ENCODE data around the gene NUP37. TPM values are rescaled to one million over a fixed set of nuclear protein-coding genes. Genes with fewer than 3 reads are reported as not detected.

NUP37 gene
- total and polyA plus RNA-seq, 8 donors, result 7.8 to 76.4 (median 15.6) TPM

DNA sequence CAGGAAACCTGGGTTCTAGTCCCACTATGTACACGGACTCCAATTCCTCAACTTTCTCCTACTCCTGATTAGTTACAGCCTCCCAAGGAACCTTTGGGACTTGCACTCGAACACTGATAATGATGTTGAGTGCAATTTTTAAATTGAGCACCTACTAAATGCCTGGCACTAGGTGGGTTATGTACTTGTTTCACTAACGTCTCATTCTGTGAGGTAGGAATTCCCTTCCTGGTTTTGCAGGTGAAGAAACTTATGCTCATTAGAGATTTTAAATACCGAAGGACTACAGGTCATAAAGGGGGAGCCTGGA is 605 bp upstream of the NUP37 start:
- Histone ChIP-seq H3K27ac (peak overlapping the region in 4 of 5 donors; percentile 79 to 90 (median 88)), H3K4me1 (peaks cover 16 to 29% (median 18%) of the 10 kb centered on the region in 4 donors), H3K27me3 (no peaks in the 10 kb centered on the region), H3K36me3 (peaks cover 5 to 28% (median 23%) of the 10 kb centered on the region in 4 donors), H3K4me3 (peak overlapping the region; percentile 67 to 78 (median 75)), H3K9me3 (no peaks in the 10 kb centered on the region)
- intact Hi-C loops (cut with DNase I; ENCODE audit: low total_unique reads), result no loop called here
- TF ChIP-seq POLR2AphosphoS5 (IDR thresholded peaks at IDR 0.05) (no peak), POLR2A (IDR thresholded peaks at IDR 0.05) (no peak), EP300 (IDR thresholded peaks at IDR 0.05) (no peak)
- TF ChIP-seq, protein P1, sequence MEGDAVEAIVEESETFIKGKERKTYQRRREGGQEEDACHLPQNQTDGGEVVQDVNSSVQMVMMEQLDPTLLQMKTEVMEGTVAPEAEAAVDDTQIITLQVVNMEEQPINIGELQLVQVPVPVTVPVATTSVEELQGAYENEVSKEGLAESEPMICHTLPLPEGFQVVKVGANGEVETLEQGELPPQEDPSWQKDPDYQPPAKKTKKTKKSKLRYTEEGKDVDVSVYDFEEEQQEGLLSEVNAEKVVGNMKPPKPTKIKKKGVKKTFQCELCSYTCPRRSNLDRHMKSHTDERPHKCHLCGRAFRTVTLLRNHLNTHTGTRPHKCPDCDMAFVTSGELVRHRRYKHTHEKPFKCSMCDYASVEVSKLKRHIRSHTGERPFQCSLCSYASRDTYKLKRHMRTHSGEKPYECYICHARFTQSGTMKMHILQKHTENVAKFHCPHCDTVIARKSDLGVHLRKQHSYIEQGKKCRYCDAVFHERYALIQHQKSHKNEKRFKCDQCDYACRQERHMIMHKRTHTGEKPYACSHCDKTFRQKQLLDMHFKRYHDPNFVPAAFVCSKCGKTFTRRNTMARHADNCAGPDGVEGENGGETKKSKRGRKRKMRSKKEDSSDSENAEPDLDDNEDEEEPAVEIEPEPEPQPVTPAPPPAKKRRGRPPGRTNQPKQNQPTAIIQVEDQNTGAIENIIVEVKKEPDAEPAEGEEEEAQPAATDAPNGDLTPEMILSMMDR (IDR thresholded peaks at IDR 0.05), result no peak
- 2 to 7% (median 3%) methylated on average over 4 of the region's 4 CpGs for WGBS, 5 donors
- peak in 1 of 2 donors; percentile 12 for DNase-seq

DNA sequence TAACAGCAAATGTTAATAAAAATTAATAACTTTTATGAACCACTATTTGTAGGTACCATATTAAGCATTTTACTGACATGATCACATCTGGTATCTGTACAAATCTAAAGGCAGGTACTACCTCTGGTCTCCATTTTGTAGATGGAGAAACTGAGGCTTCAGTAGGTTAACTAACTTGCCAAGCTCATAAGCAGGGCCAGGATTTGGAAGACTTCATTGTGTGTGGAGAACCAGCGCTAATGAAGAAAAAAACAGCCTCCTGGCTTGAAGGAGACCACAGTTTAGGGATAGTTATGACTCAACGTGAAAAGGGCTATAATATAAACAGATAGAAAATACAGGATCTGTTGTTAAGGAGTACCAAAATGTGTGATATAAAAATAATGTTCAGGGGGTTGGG is 1.0 kb downstream of the NUP37 start:
- TF ChIP-seq EP300 (IDR thresholded peaks at IDR 0.05) (no peak), POLR2A (IDR thresholded peaks at IDR 0.05) (no peak), POLR2AphosphoS5 (IDR thresholded peaks at IDR 0.05) (no peak)
- TF ChIP-seq, protein P1 (IDR thresholded peaks at IDR 0.05), result no peak
- no peaks in the 10 kb centered on the region for H3K27me3 ChIP-seq
- peak overlapping the region in 3 of 4 donors; percentile 67 to 78 (median 77) for H3K4me3 ChIP-seq
- intact Hi-C loops (cut with DNase I; ENCODE audit: low total_unique reads), result no loop called here
- no peak overlapping the region for H3K27ac ChIP-seq
- 59 to 71% (median 65%) methylated on average over 2 of the region's 2 CpGs for WGBS, 5 donors
- peaks cover 16 to 29% (median 18%) of the 10 kb centered on the region in 4 donors for H3K4me1 ChIP-seq
- no peaks in the 10 kb centered on the region for H3K9me3 ChIP-seq
- DNase-seq, result peak in 1 of 2 donors; percentile 2
- H3K36me3 ChIP-seq, result peaks cover 5 to 36% (median 30%) of the 10 kb centered on the region in 4 donors

DNA sequence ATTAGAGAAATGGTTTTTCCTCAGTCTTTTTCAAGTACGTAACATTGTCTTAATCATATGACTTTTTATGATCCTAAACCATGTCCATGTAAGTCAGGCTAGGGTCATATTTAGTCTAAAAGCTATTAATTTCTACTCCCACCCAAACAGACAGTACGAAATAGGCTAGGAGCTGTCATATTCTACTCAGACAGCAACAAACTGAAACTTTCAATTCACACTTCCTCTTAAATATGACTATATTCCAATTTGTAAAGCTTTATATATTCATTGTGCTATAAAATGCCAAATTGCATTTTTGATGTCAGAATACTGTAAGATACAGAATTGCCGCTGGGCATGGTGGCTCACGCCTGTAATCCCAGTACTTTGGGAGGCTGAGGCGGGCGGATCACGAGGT is 3.5 kb downstream of the NUP37 start:
- H3K36me3 ChIP-seq, result peaks cover 5 to 46% (median 36%) of the 10 kb centered on the region in 4 donors
- no peak for TF ChIP-seq EP300 (IDR thresholded peaks at IDR 0.05)
- TF ChIP-seq, protein P1 (IDR thresholded peaks at IDR 0.05), result no peak
- intact Hi-C loops (cut with DNase I; ENCODE audit: low total_unique reads), result no loop called here
- peaks cover 16 to 25% (median 18%) of the 10 kb centered on the region in 4 donors for H3K4me1 ChIP-seq
- 84 to 97% (median 93%) methylated on average over 7 of the region's 7 CpGs for WGBS, 5 donors
- H3K27me3 ChIP-seq, result no peaks in the 10 kb centered on the region
- no peaks in the 10 kb centered on the region for H3K9me3 ChIP-seq
- H3K27ac ChIP-seq, result no peak overlapping the region
- no peak overlapping the region for H3K4me3 ChIP-seq
- DNase-seq, result no peak

DNA sequence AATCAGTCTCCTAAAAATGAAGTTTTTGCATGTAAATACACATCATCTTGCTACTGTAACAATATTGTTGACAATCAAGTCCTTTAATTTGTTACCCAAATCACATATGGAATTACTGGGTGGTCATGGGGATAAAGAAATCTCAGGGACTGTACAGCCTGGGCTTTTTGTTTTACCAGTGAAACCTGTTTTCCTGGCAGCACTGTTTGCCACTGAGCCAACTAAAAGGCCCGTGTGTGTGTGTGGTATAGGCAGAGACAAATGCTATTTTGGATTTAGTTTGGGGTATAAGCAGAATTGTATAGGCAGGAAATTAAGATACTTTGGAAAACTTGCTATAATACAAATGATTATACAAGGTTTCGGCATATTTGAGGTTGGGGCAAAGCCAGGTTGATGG is 5.7 kb downstream of the NUP37 start:
- WGBS, 5 donors, result 61 to 71% (median 69%) methylated on average over 2 of the region's 2 CpGs

More for the DNA sequence above, 5.7 kb downstream of the NUP37 start:
- Histone ChIP-seq H3K9me3 (no peaks in the 10 kb centered on the region), H3K4me3 (no peak overlapping the region), H3K27ac (no peak overlapping the region), H3K36me3 (peaks cover 11 to 68% (median 56%) of the 10 kb centered on the region in 4 donors), H3K4me1 (peaks cover 5 to 11% (median 7%) of the 10 kb centered on the region in 4 donors), H3K27me3 (no peaks in the 10 kb centered on the region)
- no peak for DNase-seq
- intact Hi-C loops (cut with DNase I; ENCODE audit: low total_unique reads), result no loop called here
- TF ChIP-seq, protein P1 (IDR thresholded peaks at IDR 0.05), result no peak
- TF ChIP-seq EP300 (IDR thresholded peaks at IDR 0.05), result no peak
